GM13976 (cell line): ENCODE data around the gene HLX.

Source experiments
- DNase-seq: peaks from one replicate; pipeline ENCODE4 v3.0.0; 2012; ENCODE audit warnings: low spot score
- in situ Hi-C: fragments of 300-500 bp; cut with MboI; formaldehyde crosslinking; loops from one replicate; pipeline ENCODE4 v1.12.0; 2022; ENCODE audit warnings: low sequenced_read_pairs, mixed read lengths, inconsistent platforms; ENCODE audit not compliant: unreplicated experiment
- TF ChIP-seq, protein P1 (sequence below): IDR thresholded peaks from 2 replicates; pipeline ENCODE4 v1.5.1; 2012; ENCODE audit warnings: borderline replicate concordance, mild to moderate bottlenecking; ENCODE audit not compliant: insufficient read depth; ENCODE audit errors: extremely low read depth, missing control alignments, control extremely low read depth

HLX gene

DNA sequence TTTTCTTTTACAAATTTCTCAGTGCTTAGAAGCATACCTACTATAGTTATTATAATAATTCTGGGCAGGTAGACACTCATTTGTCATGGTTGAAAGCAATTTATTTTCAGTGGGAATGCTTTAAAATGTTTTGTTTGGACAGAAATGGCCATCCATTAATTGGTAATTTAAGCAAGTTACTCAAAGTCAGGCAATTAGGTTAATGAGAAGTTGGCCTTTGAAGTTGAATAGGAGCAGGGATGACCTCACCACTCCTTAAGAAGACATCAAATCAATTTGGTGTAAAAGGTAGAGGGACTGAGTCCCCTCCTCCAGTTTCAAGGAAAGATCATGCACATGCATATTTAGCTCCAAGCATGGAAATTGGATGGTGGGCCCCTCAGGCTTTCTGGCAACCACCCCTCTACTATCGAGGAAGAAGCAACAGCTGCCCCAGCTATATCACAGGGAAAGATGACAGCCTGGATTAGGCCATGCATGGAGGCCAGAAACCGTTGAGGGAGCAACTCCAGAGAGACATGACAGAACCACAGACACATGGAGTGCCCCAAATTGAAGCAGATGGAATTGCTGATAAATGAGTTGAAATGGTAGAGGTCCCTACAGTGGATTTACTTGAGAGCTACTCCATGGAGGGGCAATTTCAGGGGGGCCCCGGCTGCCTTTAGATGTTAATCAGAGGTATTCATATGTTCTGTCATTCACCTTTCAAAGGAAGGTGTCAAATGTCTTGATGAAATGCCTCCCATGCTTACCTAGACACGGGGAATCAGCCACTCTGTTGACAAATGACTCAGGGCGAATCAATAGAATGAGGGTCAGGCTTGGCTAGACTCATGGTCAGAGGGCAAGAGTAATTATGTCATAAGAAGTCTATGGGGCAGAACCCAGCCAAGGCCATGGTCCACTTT lies 26.7 kb downstream of the HLX start:
- TF ChIP-seq, protein P1, sequence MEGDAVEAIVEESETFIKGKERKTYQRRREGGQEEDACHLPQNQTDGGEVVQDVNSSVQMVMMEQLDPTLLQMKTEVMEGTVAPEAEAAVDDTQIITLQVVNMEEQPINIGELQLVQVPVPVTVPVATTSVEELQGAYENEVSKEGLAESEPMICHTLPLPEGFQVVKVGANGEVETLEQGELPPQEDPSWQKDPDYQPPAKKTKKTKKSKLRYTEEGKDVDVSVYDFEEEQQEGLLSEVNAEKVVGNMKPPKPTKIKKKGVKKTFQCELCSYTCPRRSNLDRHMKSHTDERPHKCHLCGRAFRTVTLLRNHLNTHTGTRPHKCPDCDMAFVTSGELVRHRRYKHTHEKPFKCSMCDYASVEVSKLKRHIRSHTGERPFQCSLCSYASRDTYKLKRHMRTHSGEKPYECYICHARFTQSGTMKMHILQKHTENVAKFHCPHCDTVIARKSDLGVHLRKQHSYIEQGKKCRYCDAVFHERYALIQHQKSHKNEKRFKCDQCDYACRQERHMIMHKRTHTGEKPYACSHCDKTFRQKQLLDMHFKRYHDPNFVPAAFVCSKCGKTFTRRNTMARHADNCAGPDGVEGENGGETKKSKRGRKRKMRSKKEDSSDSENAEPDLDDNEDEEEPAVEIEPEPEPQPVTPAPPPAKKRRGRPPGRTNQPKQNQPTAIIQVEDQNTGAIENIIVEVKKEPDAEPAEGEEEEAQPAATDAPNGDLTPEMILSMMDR = no peak

DNA sequence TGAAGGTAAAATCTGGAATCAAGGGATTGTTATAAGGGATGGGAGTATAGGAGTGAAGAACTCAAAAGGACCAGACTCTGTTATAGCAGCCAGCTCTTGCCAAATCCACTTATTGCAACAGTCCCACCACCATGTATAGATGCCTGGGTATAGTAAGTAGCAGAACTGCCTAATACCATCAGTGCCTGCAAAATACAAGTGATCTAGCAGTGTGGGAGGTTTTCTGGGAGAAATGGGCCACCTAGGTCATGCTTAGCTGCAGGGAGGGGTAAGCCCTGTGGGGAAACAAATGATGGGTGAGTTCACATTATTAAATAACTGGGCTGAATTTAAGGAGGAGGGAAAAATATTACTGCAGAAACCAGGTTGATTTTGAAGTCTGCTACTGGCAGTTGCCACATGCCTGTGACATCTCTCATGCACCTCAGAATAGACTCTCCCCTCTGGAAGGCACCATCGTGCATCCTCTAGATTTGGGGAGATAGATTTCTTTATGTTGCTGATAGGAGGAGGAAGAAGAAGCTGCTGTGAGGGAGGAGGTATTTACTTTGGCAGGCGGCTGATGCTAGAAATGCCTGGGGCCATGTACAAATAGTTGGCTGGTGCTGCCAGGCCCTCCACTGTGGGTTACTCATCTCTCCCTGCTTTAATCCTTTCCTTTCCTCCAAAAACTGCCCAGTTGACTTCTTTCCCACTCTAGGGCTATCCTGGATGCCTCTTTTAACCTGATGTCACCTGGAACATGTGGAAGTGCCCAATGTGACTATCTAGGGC lies 27.5 kb downstream of the HLX start:
- DNase-seq = no peak
- in situ Hi-C loops = no loop called here
- TF ChIP-seq, protein P1 = no peak

More for the DNA sequence above, 26.7 kb downstream of the HLX start:
- in situ Hi-C loops = no loop called here
- no peak for DNase-seq

DNA sequence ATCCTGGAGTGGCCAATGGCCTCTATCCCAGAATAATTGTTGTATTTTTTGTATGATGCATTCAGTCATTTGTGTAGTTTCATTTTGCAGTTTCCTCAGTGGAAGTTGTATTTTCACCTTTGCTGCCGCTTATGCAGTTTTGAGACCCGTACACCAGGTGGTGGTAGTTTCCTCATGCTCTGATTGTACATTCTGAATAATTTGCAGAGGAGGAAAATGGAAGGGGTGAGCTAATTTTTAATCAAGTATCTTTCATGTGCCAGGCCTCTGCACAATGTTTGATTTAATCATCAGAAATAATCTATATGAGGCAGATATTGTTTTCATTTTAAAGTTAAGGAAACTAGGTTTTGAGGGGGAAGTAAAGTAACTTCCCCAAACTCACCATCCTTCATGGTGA lies 29.5 kb downstream of the HLX start:
- TF ChIP-seq, protein P1 = peak; percentile 44
- in situ Hi-C loops = no loop called here
- peak; percentile 14 for DNase-seq

DNA sequence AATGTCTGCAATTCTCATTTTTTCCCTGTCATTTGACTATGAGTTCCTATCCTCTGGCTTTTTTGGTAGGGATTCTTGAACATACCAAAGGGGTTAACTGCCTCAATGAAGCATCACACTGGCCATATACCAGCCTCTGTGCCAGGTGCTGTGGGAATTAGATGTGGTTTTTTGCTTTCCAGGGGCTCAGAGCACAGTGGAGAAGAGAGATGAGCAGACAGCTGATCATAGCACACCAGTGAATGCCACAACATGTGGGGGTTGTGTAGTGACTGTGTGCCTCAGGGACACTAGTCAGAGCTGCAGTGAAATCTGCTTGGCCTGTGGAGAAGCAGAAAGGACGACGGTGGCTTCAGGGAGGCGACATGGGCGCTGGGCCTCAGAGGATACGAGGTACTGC lies 30.8 kb downstream of the HLX start:
- no peak for DNase-seq
- in situ Hi-C loops = no loop called here
- TF ChIP-seq, protein P1 = no peak

DNA sequence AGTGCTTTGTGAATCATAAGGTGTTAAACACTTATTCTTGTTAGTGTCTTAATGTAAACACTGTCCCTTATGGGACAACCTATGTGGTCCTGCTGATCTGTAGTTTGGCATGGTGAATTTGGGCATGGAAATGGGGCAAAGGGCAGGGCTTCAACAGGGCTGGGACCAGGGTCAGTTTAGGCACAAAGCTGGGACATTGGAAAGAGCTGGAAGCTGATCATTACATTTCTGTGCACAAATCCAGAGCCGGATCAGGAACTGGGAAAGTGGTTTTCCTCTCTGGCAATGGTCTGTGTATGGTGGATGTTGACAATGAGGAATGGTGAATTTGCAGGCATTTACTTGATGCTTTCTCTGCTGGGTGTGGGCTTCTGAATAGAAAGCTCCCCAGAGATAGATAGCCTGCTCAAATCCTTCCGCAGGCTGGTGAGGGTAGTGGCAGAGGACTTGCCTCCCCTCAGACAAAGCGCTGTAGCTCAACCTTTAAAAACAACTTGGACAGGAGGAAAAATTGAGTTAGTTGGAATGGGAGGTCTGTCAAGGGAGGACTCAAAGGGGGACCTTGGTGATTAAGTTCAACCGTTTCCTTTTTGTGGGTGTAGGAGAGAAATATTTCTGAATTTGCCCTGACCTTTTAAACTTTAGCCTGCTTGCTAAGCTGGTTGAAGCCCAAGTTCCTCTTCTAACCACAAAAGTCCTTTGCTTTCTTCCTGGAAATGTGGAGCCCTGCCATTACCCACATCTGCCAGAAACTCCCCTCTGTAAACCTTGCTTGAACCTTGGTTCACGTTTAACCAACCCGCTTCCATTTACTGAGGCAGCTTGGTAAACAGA lies 35.3 kb downstream of the HLX start:
- no peak for DNase-seq

More for the DNA sequence above, 35.3 kb downstream of the HLX start:
- TF ChIP-seq, protein P1 = no peak
- in situ Hi-C loops = no loop called here
